ENCODE data around the gene PWWP2B. TPM values are rescaled to one million over a fixed set of nuclear protein-coding genes. Genes with fewer than 3 reads are reported as not detected.
"Not testable (repeated sequence)": the region's sequence is repeated elsewhere in the genome, so short reads cannot be mapped to it uniquely, and the experiment has no call there.

The PWWP2B gene
- total and polyA plus RNA-seq, 5 experiments from 2014 or later, result 1.2 to 10.2 (median 2.9) TPM

GRCh38 chr10:132375116-132375794 is 21.7 kb upstream of the PWWP2B start:
- H3K36me3 Mint-ChIP-seq, result peaks cover 0 to 2% (median 0%) of the 10 kb centered on the region in 3 donors
- DNase-seq, result peak in 1 of 10 donors; percentile 41
- ATAC-seq, result no peak
- POLR2A ChIA-PET, result no interaction called here
- peak overlapping the region in 1 of 10 donors; percentile 19 for H3K27ac Mint-ChIP-seq
- H3K9me3 Mint-ChIP-seq, result no peaks in the 10 kb centered on the region
- peaks cover 4 to 11% (median 9%) of the 10 kb centered on the region in 4 donors for H3K4me1 Mint-ChIP-seq
- no peak overlapping the region for H3K4me3 Mint-ChIP-seq
- H3K27me3 Mint-ChIP-seq, result peaks cover 0 to 3% (median 0%) of the 10 kb centered on the region in 5 donors

- DNase-seq (no peak), ATAC-seq (no peak)
- POLR2A ChIA-PET, result no interaction called here
- H3K9me3 Mint-ChIP-seq, result no peaks in the 10 kb centered on the region
- peak overlapping the region in 1 of 10 donors; percentile 19 for H3K27ac Mint-ChIP-seq
- no peak overlapping the region for H3K4me3 Mint-ChIP-seq
- peaks cover 0 to 3% (median 0%) of the 10 kb centered on the region in 5 donors for H3K27me3 Mint-ChIP-seq
- H3K36me3 Mint-ChIP-seq, result peaks cover 0 to 2% (median 0%) of the 10 kb centered on the region in 3 donors
- H3K4me1 Mint-ChIP-seq, result peaks cover 4 to 10% (median 8%) of the 10 kb centered on the region in 4 donors
These were observed 21.2 kb upstream of the PWWP2B start for GRCh38 chr10:132375795-132376297.

GRCh38 chr10:132376394-132376851 is 20.6 kb upstream of the PWWP2B start:
- ATAC-seq, result no peak
- Mint-ChIP-seq H3K27ac (peak overlapping the region in 1 of 10 donors; percentile 12), H3K36me3 (peaks cover 0 to 2% (median 0%) of the 10 kb centered on the region in 3 donors), H3K9me3 (no peaks in the 10 kb centered on the region), H3K4me3 (no peak overlapping the region), H3K4me1 (peaks cover 5 to 11% (median 8%) of the 10 kb centered on the region in 4 donors), H3K27me3 (peaks cover 0 to 3% (median 0%) of the 10 kb centered on the region in 5 donors)
- DNase-seq, result peak in 1 of 10 donors; percentile 47
- POLR2A ChIA-PET, result no interaction called here

- Mint-ChIP-seq H3K27me3 (no peaks in the 10 kb centered on the region), H3K27ac (peak overlapping the region in 4 of 10 donors; percentile 5 to 57 (median 28)), H3K4me3 (no peak overlapping the region), H3K4me1 (peaks cover 2 to 16% (median 9%) of the 10 kb centered on the region in 4 donors), H3K36me3 (peaks cover 0 to 2% (median 0%) of the 10 kb centered on the region in 3 donors), H3K9me3 (no peaks in the 10 kb centered on the region)
- no peak for ATAC-seq
- no peak for DNase-seq
- POLR2A ChIA-PET, result interaction anchor here (0.9 kb wide), 1 partner anchor 22 kb away, joined by 4 read pairs; no protein-coding TSS in a partner anchor
These were observed 19.7 kb upstream of the PWWP2B start for GRCh38 chr10:132377326-132377725.

- H3K27ac Mint-ChIP-seq, ATAC-seq, H3K4me3 Mint-ChIP-seq, POLR2A ChIA-PET, DNase-seq, H3K27me3 Mint-ChIP-seq, H3K9me3 Mint-ChIP-seq, H3K36me3 Mint-ChIP-seq: not testable (repeated sequence)
- peaks cover 4 to 23% (median 15%) of the 10 kb centered on the region in 4 donors for H3K4me1 Mint-ChIP-seq
These were observed 18.0 kb upstream of the PWWP2B start for GRCh38 chr10:132379026-132379425.

GRCh38 chr10:132380986-132381385 is 16.0 kb upstream of the PWWP2B start:
- H3K27me3 Mint-ChIP-seq, DNase-seq, POLR2A ChIA-PET, ATAC-seq, H3K36me3 Mint-ChIP-seq, H3K27ac Mint-ChIP-seq, H3K9me3 Mint-ChIP-seq, H3K4me3 Mint-ChIP-seq: not testable (repeated sequence)
- H3K4me1 Mint-ChIP-seq, result peaks cover 4 to 25% (median 15%) of the 10 kb centered on the region in 4 donors

GRCh38 chr10:132381741-132382140 is 15.3 kb upstream of the PWWP2B start:
- no peaks in the 10 kb centered on the region for H3K27me3 Mint-ChIP-seq
- H3K9me3 Mint-ChIP-seq, result no peaks in the 10 kb centered on the region
- ATAC-seq (no peak), DNase-seq (no peak)
- no peak overlapping the region for H3K4me3 Mint-ChIP-seq
- H3K36me3 Mint-ChIP-seq, result peaks cover 0 to 2% (median 0%) of the 10 kb centered on the region in 3 donors
- peaks cover 4 to 23% (median 15%) of the 10 kb centered on the region in 4 donors for H3K4me1 Mint-ChIP-seq
- POLR2A ChIA-PET, result no interaction called here
- peak overlapping the region in 4 of 10 donors; percentile 6 to 59 (median 31) for H3K27ac Mint-ChIP-seq

GRCh38 chr10:132382231-132382922 is 14.6 kb upstream of the PWWP2B start:
- no peaks in the 10 kb centered on the region for H3K9me3 Mint-ChIP-seq
- peaks cover 0 to 2% (median 0%) of the 10 kb centered on the region in 3 donors for H3K36me3 Mint-ChIP-seq
- peak overlapping the region in 3 of 10 donors; percentile 9 to 59 (median 32) for H3K27ac Mint-ChIP-seq
- no peaks in the 10 kb centered on the region for H3K27me3 Mint-ChIP-seq
- H3K4me3 Mint-ChIP-seq, result no peak overlapping the region
- DNase-seq (no peak), ATAC-seq (no peak)
- peaks cover 6 to 23% (median 15%) of the 10 kb centered on the region in 4 donors for H3K4me1 Mint-ChIP-seq
- POLR2A ChIA-PET, result no interaction called here

- Mint-ChIP-seq H3K4me3 (no peak overlapping the region), H3K27me3 (no peaks in the 10 kb centered on the region), H3K36me3 (peaks cover 0 to 2% (median 0%) of the 10 kb centered on the region in 3 donors), H3K9me3 (no peaks in the 10 kb centered on the region), H3K27ac (peak overlapping the region in 4 of 10 donors; percentile 9 to 59 (median 33)), H3K4me1 (peaks cover 8 to 27% (median 17%) of the 10 kb centered on the region in 4 donors)
- POLR2A ChIA-PET, result no interaction called here
- ATAC-seq (no peak), DNase-seq (no peak)
These were observed 13.9 kb upstream of the PWWP2B start for GRCh38 chr10:132383101-132383500.

- H3K9me3 Mint-ChIP-seq, result no peaks in the 10 kb centered on the region
- DNase-seq (peak in 1 of 10 donors; percentile 59), ATAC-seq (no peak)
- no peaks in the 10 kb centered on the region for H3K27me3 Mint-ChIP-seq
- H3K4me3 Mint-ChIP-seq, result no peak overlapping the region
- POLR2A ChIA-PET, result no interaction called here
- H3K36me3 Mint-ChIP-seq, result no peaks in the 10 kb centered on the region
- peak overlapping the region in 3 of 10 donors; percentile 35 to 64 (median 51) for H3K27ac Mint-ChIP-seq
- H3K4me1 Mint-ChIP-seq, result peaks cover 8 to 27% (median 17%) of the 10 kb centered on the region in 4 donors
These were observed 13.2 kb upstream of the PWWP2B start for GRCh38 chr10:132383751-132384196.

GRCh38 chr10:132384618-132385388 is 12.2 kb upstream of the PWWP2B start:
- ATAC-seq, result no peak

GRCh38 chr10:132385389-132385667 is 11.7 kb upstream of the PWWP2B start:
- Mint-ChIP-seq H3K4me3 (peak overlapping the region in 1 of 10 donors; percentile 34), H3K4me1 (peaks cover 8 to 27% (median 18%) of the 10 kb centered on the region in 4 donors), H3K9me3 (no peaks in the 10 kb centered on the region), H3K27me3 (no peaks in the 10 kb centered on the region), H3K36me3 (no peaks in the 10 kb centered on the region), H3K27ac (peak overlapping the region in 5 of 10 donors; percentile 24 to 90 (median 64))
- ATAC-seq, result no peak
- POLR2A ChIA-PET, result no interaction called here
- peak in 1 of 10 donors; percentile 42 for DNase-seq

More at GRCh38 chr10:132384618-132385388, 12.2 kb upstream of the PWWP2B start:
- no peak overlapping the region for H3K4me3 Mint-ChIP-seq
- peak overlapping the region in 4 of 10 donors; percentile 59 to 90 (median 71) for H3K27ac Mint-ChIP-seq
- peaks cover 8 to 27% (median 17%) of the 10 kb centered on the region in 4 donors for H3K4me1 Mint-ChIP-seq
- peak in 1 of 10 donors; percentile 28 for DNase-seq
- H3K36me3 Mint-ChIP-seq, result no peaks in the 10 kb centered on the region
- no peaks in the 10 kb centered on the region for H3K9me3 Mint-ChIP-seq
- H3K27me3 Mint-ChIP-seq, result no peaks in the 10 kb centered on the region
- POLR2A ChIA-PET, result no interaction called here
